Brain pericyte (primary cell): ENCODE data around the gene TMEM218.

ENCODE experiments used
- DNase-seq: peaks from one replicate; pipeline ENCODE4 v3.0.0-alpha.2; 2012; ENCODE audit warnings: low read depth, low spot score

TMEM218 gene

GRCh38 chr11:125111343-125112207, at the start of gene TMEM218:
TMEM218 (minus strand) TSS chr11:125111626; CDS start chr11:125102241, 9,385 bp downstream.
- peak; percentile 99 for DNase-seq

GRCh38 chr11:125157953-125158680, 46.7 kb upstream of the TMEM218 start:
- DNase-seq: no peak

GRCh38 chr11:125157118-125157733, 45.8 kb upstream of the TMEM218 start:
- no peak for DNase-seq

- DNase-seq: no peak
These were observed 45.1 kb upstream of the TMEM218 start for GRCh38 chr11:125156346-125157117.

- no peak for DNase-seq
These were observed 44.3 kb upstream of the TMEM218 start for GRCh38 chr11:125155767-125156166.

GRCh38 chr11:125155100-125155444, 43.6 kb upstream of the TMEM218 start:
- no peak for DNase-seq

GRCh38 chr11:125154378-125155099, 43.1 kb upstream of the TMEM218 start:
- DNase-seq: no peak

GRCh38 chr11:125153837-125154236, 42.4 kb upstream of the TMEM218 start:
- no peak for DNase-seq

- DNase-seq: no peak
These were observed 37.3 kb upstream of the TMEM218 start for GRCh38 chr11:125148743-125149142.

- no peak for DNase-seq
These were observed 36.6 kb upstream of the TMEM218 start for GRCh38 chr11:125148011-125148410.

GRCh38 chr11:125147280-125147679, 35.9 kb upstream of the TMEM218 start:
- no peak for DNase-seq

- DNase-seq: no peak
These were observed 34.8 kb upstream of the TMEM218 start for GRCh38 chr11:125146232-125146631.

GRCh38 chr11:125141686-125142535, 30.5 kb upstream of the TMEM218 start:
- no peak for DNase-seq

- no peak for DNase-seq
These were observed 29.8 kb upstream of the TMEM218 start for GRCh38 chr11:125141178-125141577.

GRCh38 chr11:125140233-125140632, 28.8 kb upstream of the TMEM218 start:
- no peak for DNase-seq

GRCh38 chr11:125139778-125140177, 28.4 kb upstream of the TMEM218 start:
- no peak for DNase-seq

- DNase-seq: no peak
These were observed 27.5 kb upstream of the TMEM218 start for GRCh38 chr11:125138966-125139365.

GRCh38 chr11:125136001-125136400, 24.6 kb upstream of the TMEM218 start:
- DNase-seq: no peak

- DNase-seq: no peak
These were observed 21.2 kb upstream of the TMEM218 start for GRCh38 chr11:125132596-125132995.

- DNase-seq: no peak
These were observed 20.6 kb upstream of the TMEM218 start for GRCh38 chr11:125132071-125132470.
